Upper lobe of left lung (tissue), 6 donors: ENCODE results near the gene AMIGO3. TPM values are rescaled to one million over a fixed set of nuclear protein-coding genes. Genes with fewer than 3 reads are reported as not detected.

Source experiments
- ATAC-seq, 2 donors: fragments of 200-7000 bp; cut with Tn5 transposase; one replicate each; pipeline ENCODE4 v1.9.1; 2022; ENCODE audit warnings: mild to moderate bottlenecking in 2 of 2, moderate library complexity in 2 of 2; ENCODE audit not compliant: low FRiP score in 2 of 2
- DNase-seq, 2 donors: peaks; one replicate each; pipeline ENCODE4 v3.0.0-alpha.2; 2019 to 2020
- H3K27ac ChIP-seq, 4 donors: fragments of 200-600 bp; sonication (generic); one replicate each; pipeline ENCODE4 v1.5.1; 2016 to 2019
- H3K27me3 ChIP-seq, 4 donors: fragments of 200-600 bp; sonication (generic); one replicate each; pipeline ENCODE4 v1.5.1; 2017 to 2019
- H3K36me3 ChIP-seq, 4 donors: fragments of 200-600 bp; sonication (generic); one replicate each; pipeline ENCODE4 v1.5.1; 2016 to 2019
- H3K4me1 ChIP-seq, 4 donors: fragments of 200-600 bp; sonication (generic); one replicate each; pipeline ENCODE4 v1.5.1; 2018 to 2019
- H3K4me3 ChIP-seq, 4 donors: fragments of 200-600 bp; sonication (generic); one replicate each; pipeline ENCODE4 v1.5.1; 2017 to 2019; ENCODE audit warnings: mild to moderate bottlenecking in 2 of 4, moderate library complexity in 1 of 4
- H3K9me3 ChIP-seq, 4 donors: fragments of 200-600 bp; sonication (generic); one replicate each; pipeline ENCODE4 v1.5.1; 2018 to 2019
- EP300 ChIP-seq, 4 donors: sonication (generic); formaldehyde crosslinking; IDR thresholded peaks; one replicate each; pipeline ENCODE4 v1.5.1; 2017; ENCODE audit warnings: antibody characterized with exemption in 4 of 4, control low read depth in 2 of 4
- POLR2A ChIP-seq, 4 donors: fragments of 450-650 bp; IDR thresholded peaks; one replicate each; pipeline ENCODE4 v1.5.1; 2016 to 2017; ENCODE audit warnings: antibody characterized with exemption in 4 of 4, mild to moderate bottlenecking in 2 of 4
- POLR2AphosphoS5 ChIP-seq, 2 donors: sonication (generic); formaldehyde crosslinking; IDR thresholded peaks; one replicate each; pipeline ENCODE4 v1.5.1; 2017; ENCODE audit warnings: antibody characterized with exemption in 2 of 2
- WGBS, 2 donors: methylation state at CpG; one replicate each; pipeline ENCODE4 v1.1.5; 2017 to 2018; 5-methylcytosine and 5-hydroxymethylcytosine counted together
- total RNA-seq, 6 donors: library from RNA; depleted of rRNA in 4 of 6; stranded (reverse); fragments of >200 nt in 4 of 6; gene quantifications; one replicate each; pipeline versions ENCODE4 v1.1.0 to v1.2.1, GENCODE V29; 2016 to 2021
- TF ChIP-seq, protein P1 (sequence below), 6 experiments: fragments of 450-650 bp in 4 of 6; fragments of 200-600 bp in 2 of 6; sonication (generic) in 2 of 6; IDR thresholded peaks; one replicate each; pipeline ENCODE4 v1.5.1; 2016 to 2019; ENCODE audit warnings: antibody characterized with exemption in 6 of 6
- donor health status: DM: no; HTN: no; CAD: no; lungs with moderate emphysema.
- donor health status: DM: no; HTN: yes; CAD: no; lungs with severe emphysema.

The AMIGO3 gene
- total RNA-seq, 6 donors from 2014 or later: 0.13 to 3.2 (median 1.9) TPM

DNA sequence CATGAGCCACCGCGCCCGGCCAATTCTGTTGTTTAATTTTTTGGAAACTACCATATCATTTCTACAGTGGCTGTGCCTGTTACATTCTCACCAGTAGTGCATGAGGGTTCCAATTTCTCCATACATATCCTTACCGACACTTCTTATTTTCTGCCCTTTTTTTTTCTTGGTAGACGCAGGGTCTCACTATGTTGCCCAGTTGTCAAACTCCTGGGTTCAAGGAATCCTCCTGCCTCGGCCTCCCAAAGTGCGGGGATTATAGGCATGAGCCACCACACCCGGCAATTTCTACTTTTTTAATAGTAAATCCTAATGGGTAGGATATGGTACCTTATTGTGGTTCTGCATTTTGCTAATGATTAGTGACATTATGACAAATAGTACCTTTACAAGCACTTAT, 9.6 kb downstream of the AMIGO3 start:
- Histone ChIP-seq H3K4me1 (no peaks in the 10 kb centered on the region), H3K4me3 (no peak overlapping the region), H3K27me3 (no peaks in the 10 kb centered on the region), H3K27ac (no peak overlapping the region), H3K9me3 (no peaks in the 10 kb centered on the region), H3K36me3 (peaks cover 2 to 41% (median 26%) of the 10 kb centered on the region in 4 donors)
- no peak for ATAC-seq
- no peak for DNase-seq
- TF ChIP-seq, protein P1, sequence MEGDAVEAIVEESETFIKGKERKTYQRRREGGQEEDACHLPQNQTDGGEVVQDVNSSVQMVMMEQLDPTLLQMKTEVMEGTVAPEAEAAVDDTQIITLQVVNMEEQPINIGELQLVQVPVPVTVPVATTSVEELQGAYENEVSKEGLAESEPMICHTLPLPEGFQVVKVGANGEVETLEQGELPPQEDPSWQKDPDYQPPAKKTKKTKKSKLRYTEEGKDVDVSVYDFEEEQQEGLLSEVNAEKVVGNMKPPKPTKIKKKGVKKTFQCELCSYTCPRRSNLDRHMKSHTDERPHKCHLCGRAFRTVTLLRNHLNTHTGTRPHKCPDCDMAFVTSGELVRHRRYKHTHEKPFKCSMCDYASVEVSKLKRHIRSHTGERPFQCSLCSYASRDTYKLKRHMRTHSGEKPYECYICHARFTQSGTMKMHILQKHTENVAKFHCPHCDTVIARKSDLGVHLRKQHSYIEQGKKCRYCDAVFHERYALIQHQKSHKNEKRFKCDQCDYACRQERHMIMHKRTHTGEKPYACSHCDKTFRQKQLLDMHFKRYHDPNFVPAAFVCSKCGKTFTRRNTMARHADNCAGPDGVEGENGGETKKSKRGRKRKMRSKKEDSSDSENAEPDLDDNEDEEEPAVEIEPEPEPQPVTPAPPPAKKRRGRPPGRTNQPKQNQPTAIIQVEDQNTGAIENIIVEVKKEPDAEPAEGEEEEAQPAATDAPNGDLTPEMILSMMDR (IDR thresholded peaks at IDR 0.05): no peak
- TF ChIP-seq POLR2A (IDR thresholded peaks at IDR 0.05) (no peak), POLR2AphosphoS5 (IDR thresholded peaks at IDR 0.05) (no peak), EP300 (IDR thresholded peaks at IDR 0.05) (no peak)
- WGBS, 2 donors: 96% methylated on average over 8 of the region's 8 CpGs

DNA sequence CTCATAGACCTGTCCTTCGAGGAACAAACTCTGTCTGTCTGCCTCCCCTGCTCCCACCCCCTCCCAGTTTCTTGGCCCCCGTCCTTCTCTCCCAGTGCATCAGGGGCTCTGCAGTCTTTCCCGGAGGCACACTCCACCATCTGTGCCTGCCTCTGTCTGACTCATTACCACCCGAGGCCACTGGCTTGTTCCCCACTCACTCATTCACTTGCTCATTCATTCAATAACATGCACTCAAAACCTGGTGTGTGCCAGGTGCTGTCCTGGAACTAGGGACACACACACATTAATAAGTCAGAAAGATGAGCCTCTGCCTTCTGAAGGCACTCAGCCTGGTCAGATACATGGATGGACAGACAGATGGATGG, 12.4 kb downstream of the AMIGO3 start:
- no peak for ATAC-seq
- DNase-seq: no peak
- Histone ChIP-seq H3K4me1 (peaks cover 0 to 12% (median 3%) of the 10 kb centered on the region in 4 donors), H3K4me3 (no peak overlapping the region), H3K9me3 (no peaks in the 10 kb centered on the region), H3K27ac (no peak overlapping the region), H3K36me3 (peaks cover 2 to 48% (median 34%) of the 10 kb centered on the region in 4 donors), H3K27me3 (no peaks in the 10 kb centered on the region)
- TF ChIP-seq POLR2A (IDR thresholded peaks at IDR 0.05): no peak
- no peak for TF ChIP-seq EP300 (IDR thresholded peaks at IDR 0.05)
- TF ChIP-seq, protein P1 (IDR thresholded peaks at IDR 0.05): no peak
- TF ChIP-seq POLR2AphosphoS5 (IDR thresholded peaks at IDR 0.05): no peak
- WGBS, 2 donors: 72 to 84% methylated on average over 4 of the region's 4 CpGs

DNA sequence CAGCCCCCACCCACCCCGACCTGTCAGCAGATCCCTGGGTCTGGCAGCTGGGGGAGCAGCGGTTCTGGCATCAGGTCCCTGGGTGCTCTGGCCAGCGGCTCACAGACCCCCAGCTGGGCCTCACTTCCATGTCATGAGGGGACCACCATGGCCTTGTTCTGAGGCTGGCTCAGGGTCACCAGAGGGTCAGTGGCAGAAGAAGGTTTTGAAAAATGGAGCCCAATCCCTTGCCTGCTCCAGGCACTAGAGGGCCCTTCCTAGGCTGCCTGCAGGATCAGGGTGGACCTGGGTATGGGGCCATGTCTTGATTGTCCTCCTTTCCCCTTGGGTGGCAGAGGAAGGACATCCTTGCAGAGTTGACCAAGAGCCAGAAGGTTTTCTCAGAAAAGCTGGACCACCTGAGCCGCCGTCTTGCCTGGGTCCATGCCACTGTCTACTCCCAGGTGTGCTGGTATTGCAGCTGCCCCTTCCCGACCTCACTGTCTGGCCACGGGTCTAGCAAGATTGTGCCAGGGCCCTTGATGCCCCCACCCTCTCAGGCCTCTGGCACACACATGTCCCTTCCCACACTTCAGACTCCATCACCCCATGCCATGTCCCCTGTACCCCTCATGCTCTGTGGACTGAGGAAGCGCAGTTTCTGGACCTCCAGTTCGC, 12.9 kb downstream of the AMIGO3 start:
- Histone ChIP-seq H3K27me3 (no peaks in the 10 kb centered on the region), H3K4me3 (no peak overlapping the region), H3K36me3 (peaks cover 2 to 53% (median 34%) of the 10 kb centered on the region in 4 donors), H3K27ac (no peak overlapping the region), H3K4me1 (peaks cover 0 to 12% (median 3%) of the 10 kb centered on the region in 4 donors), H3K9me3 (no peaks in the 10 kb centered on the region)
- TF ChIP-seq POLR2AphosphoS5 (IDR thresholded peaks at IDR 0.05) (no peak), POLR2A (IDR thresholded peaks at IDR 0.05) (no peak), EP300 (IDR thresholded peaks at IDR 0.05) (no peak)
- TF ChIP-seq, protein P1 (IDR thresholded peaks at IDR 0.05): no peak
- DNase-seq: no peak
- ATAC-seq: no peak
- WGBS, 2 donors: 86 to 98% methylated on average over 4 to 8 of the region's 9 CpGs

DNA sequence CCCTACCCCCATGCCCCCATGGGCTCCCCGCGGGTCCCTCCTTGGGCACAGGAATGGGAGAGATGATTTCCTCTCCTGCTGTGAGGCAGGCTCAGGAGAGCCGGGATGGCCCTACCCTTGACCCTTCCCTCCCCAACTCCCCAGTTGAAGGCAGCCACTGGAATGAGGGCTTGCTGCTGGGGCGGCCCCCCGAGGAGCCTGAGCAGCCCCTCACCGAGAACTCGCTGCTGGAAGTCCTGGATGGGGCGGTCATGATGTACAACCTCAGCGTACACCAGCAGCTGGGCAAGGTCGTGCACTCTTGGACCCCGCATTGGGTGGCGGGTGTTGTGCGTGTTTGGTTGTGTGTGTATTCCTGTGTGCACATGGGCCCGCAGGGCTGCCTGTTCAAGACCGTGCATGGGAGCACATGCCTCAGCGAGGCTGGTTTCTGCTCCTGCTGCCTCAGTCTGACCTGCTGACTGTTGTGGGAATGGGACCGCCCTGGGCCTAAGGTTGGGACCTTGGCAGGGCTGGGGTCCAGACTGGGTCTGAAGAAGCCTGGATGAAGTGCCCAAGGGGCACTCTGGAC, 14.0 kb downstream of the AMIGO3 start:
- Histone ChIP-seq H3K4me1 (peaks cover 0 to 12% (median 3%) of the 10 kb centered on the region in 4 donors), H3K4me3 (no peak overlapping the region), H3K27ac (no peak overlapping the region), H3K36me3 (peaks cover 2 to 60% (median 42%) of the 10 kb centered on the region in 4 donors), H3K27me3 (no peaks in the 10 kb centered on the region), H3K9me3 (no peaks in the 10 kb centered on the region)
- 93% methylated on average over 15 of the region's 17 CpGs; no CpG with 5 or more reads in 1 of the 2 donors for WGBS, 2 donors
- DNase-seq: no peak
- no peak for ATAC-seq
- TF ChIP-seq, protein P1 (IDR thresholded peaks at IDR 0.05): no peak
- TF ChIP-seq POLR2AphosphoS5 (IDR thresholded peaks at IDR 0.05): no peak
- no peak for TF ChIP-seq EP300 (IDR thresholded peaks at IDR 0.05)
